HG02970 (cell line): ENCODE results near the gene LRP1.

Source experiments
- ATAC-seq: cut with Tn5 transposase; IDR thresholded peaks from one replicate; pipeline ENCODE4 v1.9.1; 2021; ENCODE audit warnings: mild to moderate bottlenecking, moderate library complexity, moderate number of reproducible peaks; ENCODE audit not compliant: unreplicated experiment, low FRiP score

LRP1 gene

DNA sequence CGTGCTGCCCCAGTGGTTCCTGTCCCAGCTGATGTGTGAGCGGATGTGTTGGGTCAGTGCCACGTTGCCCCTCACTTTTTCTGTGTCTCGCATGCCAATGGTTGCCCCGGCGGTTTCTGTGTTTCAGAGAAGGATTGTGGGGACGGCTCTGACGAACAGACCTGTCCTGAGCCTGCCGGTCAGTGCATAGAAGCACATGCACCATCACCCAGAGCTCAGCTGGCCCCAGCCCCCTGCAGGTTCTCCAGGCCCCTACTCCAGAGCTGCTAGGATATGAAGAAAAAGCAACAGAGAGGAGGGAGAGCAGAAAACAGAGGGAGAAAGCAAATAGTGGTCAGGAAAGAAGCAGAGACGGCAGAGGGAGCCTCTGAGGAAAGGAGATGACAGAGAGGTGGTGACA, 39.8 kb downstream of the LRP1 start:
- no peak for ATAC-seq

DNA sequence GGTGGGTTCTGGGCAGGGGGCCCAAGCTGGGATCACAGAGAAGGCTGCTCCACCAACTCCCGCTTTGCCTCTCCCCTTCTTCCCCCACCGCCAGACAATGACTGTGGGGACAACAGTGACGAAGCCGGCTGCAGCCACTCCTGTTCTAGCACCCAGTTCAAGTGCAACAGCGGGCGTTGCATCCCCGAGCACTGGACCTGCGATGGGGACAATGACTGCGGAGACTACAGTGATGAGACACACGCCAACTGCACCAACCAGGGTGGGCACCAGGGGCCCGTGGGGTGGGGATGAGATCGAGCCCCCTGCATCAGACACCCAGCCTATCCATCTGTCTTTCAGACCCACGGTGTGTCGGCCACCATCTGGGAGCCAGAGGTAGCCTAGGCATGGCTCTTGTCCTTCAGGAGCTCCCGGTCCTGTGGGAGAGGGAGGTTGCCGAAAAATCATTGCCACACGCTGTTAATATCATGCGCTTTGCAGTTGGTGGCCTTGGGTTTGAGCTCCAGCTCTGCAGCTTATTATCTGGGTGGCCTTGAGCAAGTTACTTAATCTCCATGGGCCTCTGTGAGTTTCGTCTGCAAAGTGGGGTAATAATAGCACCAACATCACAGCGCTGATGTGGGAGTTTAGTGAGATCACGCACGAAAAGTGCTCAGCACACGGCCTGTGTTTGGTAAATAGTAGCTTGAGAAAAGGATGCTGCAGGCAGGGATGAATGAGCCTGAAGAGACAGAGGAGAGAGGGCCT, 40.9 kb downstream of the LRP1 start:
- ATAC-seq: no peak

DNA sequence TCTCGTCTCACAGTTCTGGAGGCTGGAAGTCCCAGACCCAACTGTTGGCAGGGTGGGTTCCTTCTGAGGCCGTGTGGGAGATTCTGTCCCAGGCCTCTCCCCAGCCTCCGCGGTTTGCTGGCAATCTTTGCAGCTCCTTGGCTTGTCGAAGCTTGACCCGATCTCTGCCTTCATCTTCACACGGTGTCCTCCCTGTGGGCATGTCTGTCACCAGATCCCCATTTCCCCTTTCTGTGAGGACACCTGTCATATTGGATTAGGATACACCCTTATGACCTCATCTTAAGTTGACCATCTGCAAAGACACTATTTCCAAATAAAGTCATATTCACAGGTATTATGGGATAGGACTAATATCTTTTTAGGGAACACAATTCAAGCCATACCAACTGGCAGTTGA, 41.7 kb downstream of the LRP1 start:
- ATAC-seq: no peak

DNA sequence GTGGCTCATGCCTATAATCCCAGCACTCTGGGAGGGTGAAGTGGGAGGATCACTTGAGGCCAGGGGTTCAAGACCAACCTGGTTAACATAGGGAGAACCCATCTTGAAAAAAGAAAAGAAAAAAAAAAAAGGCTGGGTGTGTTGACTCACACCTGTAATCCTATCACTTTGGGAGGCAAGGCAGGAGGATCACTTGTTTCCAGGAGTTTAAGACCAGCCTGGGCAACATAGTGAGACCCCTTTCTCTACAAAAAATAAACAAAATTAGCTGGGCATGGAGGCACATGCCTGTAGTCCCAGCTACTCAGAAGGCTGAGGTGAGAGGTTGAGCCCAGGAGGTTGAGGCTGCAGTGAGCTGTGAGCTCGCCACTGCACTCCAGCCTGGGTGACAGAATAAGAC, 42.1 kb downstream of the LRP1 start:
- ATAC-seq: no peak

DNA sequence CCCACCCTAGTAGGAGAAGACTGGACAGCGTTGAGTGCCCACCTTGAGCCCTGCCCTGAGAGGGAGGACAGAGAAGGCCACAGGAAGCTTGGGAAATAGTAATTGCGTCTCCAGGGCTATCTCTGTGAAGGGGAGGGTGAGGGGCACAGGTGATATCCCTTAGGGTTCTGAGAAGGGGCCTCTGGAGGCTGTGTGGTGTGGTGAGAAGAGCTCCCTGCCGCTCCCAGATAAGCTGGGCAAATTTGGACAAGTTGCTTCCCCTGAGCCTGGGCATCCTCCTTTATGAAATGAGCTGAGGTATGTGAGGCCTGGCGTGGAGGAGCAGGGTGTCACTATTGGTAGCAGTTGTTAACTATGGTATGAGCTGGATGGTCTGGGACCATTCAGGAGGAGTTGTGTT, 42.6 kb downstream of the LRP1 start:
- ATAC-seq: no peak

DNA sequence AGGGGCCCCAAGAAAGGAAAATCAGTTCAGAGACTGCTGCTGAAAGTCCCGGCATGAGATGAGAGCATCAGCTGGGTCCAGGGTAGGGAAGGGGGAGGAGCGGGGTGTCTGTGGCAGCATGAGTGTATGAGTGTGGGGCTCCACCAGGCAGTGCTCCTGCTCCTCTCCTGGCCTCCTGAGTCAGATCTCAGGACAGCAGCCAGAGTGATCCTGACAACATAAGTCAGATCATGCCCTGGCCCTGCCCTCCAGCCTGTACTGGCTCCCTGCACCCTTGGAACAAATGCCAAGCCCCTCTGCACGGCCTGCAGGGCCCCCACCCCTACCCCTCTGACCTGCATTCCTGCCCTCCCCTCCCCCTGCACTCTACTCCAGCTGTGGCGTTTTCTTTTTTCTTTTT, 43.4 kb downstream of the LRP1 start:
- ATAC-seq: no peak

DNA sequence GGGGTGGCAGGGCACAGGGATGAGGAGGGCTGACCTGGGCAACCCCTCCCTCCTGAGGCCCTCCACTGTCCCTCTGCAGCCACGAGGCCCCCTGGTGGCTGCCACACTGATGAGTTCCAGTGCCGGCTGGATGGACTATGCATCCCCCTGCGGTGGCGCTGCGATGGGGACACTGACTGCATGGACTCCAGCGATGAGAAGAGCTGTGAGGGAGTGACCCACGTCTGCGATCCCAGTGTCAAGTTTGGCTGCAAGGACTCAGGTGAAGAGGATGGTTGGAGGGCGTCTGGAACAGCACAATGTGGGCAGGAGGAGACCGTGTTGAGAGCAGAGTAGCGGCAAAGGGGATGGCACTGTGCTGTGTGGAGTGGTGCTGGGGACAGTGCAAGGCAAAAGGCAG, 44.8 kb downstream of the LRP1 start:
- ATAC-seq: no peak

DNA sequence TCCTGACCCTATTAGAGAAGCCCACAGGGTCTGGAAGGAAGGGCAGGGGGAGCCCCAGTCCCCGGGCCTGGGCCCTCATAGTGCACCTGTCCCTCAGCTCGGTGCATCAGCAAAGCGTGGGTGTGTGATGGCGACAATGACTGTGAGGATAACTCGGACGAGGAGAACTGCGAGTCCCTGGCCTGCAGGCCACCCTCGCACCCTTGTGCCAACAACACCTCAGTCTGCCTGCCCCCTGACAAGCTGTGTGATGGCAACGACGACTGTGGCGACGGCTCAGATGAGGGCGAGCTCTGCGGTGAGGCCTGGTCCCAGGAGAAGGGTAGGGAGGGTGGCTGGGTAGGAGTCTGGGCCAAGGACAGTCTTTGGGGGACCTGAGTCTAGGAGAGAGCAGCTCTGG, 45.4 kb downstream of the LRP1 start:
- ATAC-seq: no peak

DNA sequence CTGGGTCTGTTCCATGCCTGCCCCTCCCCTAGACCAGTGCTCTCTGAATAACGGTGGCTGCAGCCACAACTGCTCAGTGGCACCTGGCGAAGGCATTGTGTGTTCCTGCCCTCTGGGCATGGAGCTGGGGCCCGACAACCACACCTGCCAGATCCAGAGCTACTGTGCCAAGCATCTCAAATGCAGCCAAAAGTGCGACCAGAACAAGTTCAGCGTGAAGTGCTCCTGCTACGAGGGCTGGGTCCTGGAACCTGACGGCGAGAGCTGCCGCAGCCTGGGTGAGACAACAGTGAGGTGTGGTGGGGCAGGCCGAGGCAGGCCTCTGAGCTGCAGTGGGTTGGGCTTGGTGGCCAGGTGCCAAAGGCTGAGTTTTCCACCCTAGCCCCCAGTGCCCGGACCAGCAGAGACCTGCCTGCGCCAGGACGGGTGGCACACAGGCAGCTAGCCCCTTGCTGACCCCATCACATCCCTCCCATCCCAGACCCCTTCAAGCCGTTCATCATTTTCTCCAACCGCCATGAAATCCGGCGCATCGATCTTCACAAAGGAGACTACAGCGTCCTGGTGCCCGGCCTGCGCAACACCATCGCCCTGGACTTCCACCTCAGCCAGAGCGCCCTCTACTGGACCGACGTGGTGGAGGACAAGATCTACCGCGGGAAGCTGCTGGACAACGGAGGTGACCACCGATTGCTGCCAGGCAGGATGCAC, 47.3 kb downstream of the LRP1 start:
- no peak for ATAC-seq

DNA sequence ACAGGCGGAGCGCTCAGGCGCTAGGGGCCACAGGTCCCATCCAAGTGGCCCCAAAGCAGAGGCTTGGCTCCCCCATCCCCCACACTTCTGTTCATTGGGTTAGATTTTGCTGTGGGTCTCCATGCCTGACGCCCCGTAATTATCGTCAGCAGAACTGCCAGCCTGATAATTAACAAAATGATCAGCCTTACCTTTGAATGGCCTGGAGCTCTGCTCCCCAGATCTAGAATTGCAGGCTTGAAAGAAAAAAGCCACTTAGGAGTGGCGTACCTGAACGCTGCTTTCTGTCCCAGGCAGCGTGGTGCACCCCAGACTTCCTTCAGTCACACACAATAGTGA, 47.8 kb downstream of the LRP1 start:
- ATAC-seq: no peak

DNA sequence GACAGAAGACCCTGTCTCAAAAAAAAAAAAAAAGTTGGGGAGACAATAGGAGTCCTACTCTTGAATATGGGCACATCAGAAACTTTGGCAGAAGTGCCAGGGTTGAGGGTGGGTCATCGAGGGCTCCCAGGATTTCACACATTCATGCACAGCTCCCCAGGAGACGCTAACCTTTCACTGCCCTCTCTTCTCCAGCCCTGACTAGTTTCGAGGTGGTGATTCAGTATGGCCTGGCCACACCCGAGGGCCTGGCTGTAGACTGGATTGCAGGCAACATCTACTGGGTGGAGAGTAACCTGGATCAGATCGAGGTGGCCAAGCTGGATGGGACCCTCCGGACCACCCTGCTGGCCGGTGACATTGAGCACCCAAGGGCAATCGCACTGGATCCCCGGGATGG, 48.6 kb downstream of the LRP1 start:
- ATAC-seq: no peak

DNA sequence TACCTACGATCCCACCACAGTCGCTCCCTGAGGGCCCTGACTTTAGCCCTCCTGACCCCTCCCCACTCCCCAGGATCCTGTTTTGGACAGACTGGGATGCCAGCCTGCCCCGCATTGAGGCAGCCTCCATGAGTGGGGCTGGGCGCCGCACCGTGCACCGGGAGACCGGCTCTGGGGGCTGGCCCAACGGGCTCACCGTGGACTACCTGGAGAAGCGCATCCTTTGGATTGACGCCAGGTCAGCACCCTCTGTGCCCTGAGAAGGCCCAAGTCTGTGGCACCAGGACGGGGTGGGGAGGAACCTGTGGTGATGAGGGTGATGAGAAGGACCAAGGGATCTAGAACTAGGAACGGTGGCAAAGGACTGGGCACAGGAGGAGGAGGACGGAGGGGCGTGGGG, 49.1 kb downstream of the LRP1 start:
- no peak for ATAC-seq

DNA sequence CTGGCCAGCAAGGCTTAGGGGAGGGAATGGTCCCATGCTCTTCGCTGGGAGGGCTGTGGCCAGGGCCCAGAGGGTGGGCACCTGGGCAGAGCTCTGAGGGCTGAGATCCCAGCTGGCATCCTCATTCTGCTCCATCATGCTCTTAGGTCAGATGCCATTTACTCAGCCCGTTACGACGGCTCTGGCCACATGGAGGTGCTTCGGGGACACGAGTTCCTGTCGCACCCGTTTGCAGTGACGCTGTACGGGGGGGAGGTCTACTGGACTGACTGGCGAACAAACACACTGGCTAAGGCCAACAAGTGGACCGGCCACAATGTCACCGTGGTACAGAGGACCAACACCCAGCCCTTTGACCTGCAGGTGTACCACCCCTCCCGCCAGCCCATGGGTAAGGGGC, 49.9 kb downstream of the LRP1 start:
- no peak for ATAC-seq

DNA sequence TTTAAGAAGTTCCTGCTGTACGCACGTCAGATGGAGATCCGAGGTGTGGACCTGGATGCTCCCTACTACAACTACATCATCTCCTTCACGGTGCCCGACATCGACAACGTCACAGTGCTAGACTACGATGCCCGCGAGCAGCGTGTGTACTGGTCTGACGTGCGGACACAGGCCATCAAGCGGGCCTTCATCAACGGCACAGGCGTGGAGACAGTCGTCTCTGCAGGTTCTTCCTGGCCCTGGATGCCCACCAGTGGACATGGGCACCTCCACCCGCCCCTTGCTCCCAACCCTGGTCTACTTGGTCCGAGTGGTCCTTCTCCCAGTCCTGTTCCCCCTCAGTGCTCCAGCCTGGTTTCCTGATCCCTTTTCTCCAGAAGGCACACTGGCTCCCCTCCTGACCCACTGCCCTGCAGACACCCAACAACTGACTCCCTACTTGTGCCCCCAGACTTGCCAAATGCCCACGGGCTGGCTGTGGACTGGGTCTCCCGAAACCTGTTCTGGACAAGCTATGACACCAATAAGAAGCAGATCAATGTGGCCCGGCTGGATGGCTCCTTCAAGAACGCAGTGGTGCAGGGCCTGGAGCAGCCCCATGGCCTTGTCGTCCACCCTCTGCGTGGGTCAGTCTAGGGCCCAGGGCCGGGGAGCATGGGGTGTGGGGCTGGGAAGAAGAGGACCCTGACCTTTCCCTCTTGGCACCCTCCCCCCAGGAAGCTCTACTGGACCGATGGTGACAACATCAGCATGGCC, 51.2 kb downstream of the LRP1 start:
- ATAC-seq: no peak

DNA sequence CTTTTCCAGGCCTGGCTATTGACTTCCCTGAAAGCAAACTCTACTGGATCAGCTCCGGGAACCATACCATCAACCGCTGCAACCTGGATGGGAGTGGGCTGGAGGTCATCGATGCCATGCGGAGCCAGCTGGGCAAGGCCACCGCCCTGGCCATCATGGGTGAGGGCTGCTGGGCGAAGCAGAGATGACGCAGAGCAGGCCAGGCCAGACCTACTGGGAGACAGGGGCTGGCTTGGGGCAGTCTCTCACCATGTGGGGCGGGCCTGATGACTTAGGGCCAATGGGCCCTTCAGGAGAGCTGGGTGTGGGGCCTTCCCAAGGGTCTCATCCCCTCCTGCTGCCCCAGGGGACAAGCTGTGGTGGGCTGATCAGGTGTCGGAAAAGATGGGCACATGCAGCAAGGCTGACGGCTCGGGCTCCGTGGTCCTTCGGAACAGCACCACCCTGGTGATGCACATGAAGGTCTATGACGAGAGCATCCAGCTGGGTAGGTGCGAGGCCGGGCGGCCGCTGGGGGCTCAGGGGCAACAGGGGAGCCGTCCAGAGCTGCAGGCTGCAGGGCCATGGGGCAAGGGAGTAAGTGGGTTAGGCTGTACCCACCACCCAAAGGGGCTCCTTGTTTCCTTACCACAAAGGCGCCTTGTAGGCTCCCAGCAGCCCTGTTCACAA, 52.2 kb downstream of the LRP1 start:
- no peak for ATAC-seq

DNA sequence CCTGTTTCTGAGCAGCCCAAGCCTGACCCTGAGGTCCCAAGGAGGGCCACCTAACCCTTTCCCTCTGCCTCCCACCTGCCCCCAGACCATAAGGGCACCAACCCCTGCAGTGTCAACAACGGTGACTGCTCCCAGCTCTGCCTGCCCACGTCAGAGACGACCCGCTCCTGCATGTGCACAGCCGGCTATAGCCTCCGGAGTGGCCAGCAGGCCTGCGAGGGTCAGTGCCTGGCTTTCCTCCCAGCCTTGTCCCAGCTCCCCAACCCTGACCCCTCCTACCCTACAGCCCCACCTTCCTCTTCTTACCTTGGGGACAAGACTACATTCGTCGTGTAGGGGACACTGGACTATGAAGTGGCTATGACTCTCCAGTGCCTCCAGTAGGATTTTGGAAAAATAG, 52.8 kb downstream of the LRP1 start:
- ATAC-seq: no peak

DNA sequence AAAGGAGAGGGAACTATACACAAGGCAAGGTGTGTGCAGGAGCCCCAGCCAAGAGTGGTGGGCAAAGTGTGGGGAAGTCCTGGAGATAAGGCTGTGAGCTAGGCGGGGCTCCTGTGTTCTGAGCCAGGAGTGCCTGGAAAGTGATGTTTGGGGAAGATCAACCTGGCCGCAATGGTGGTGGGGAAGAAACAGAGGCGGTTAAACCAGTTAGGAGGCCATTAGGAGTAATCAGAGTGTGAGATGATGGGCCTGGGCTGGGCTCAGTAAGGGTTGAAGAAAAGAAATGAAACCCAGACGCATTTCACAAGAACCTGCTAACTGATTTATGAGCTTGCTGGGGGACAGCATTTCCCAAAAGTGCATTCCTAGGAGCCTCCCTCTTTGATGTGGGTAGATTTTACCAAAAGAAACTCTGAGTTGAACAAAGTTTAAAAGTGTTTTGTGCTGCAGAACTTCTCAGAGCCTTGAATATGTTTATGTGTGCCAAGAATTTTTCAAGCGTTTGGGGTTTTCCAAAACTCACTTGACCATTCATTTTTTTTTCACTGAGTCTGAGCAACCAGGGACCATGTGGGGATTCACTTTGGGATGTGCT, 53.4 kb downstream of the LRP1 start:
- ATAC-seq: no peak

DNA sequence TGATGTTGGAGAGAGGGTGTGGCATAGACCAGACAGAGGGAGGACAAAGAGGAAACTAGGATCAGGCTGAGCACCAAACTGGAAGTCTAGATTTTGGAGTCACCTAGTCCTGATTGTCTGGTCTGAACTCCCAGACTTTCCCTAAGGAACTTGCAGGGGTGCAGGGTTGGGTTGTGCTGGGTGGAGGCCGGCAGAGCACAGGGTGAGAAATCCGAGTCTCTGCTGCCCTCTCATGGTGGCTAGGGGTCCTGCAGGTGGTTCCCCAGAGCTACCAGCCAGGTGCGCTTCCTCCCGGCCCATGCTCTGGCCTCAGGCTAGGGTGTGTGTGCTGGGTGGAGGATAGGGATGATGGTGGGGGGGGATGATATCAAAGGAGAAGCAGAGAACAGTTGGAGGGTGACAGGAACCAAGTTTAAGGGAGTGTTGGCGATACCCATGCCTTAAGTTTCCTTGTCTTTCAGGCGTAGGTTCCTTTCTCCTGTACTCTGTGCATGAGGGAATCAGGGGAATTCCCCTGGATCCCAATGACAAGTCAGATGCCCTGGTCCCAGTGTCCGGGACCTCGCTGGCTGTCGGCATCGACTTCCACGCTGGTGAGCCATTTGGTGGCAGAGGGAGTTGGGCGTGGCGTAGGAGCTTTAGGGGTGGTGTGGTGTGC, 54.8 kb downstream of the LRP1 start:
- peak; percentile 63 for ATAC-seq

DNA sequence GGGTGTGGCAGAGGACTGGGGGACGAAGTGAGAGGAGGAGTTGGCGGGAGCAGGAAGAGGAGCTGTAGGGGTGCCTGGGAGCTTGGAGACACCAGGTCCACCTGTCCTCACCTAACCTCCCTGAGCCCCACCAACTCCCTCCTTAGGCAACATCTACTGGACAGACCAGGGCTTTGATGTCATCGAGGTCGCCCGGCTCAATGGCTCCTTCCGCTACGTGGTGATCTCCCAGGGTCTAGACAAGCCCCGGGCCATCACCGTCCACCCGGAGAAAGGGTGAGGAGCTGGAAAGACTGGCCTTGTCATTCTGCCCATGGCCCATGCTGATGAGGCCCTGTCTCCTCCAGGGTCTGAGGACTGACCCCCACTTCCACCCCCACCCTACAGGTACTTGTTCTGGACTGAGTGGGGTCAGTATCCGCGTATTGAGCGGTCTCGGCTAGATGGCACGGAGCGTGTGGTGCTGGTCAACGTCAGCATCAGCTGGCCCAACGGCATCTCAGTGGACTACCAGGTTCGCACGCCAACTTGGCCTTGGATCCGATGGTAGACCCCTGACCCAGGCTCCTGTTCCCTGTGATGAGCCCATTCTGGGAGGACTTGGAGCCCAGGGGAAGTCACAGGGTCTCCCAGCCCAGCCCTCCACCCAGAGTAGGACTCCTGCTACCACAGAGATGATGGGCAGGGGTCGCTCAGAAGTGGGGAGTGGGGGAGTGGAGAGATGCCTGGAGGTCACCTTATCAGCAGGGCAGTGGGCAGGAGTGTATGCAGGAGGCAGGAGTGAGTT, 55.8 kb downstream of the LRP1 start:
- no peak for ATAC-seq

DNA sequence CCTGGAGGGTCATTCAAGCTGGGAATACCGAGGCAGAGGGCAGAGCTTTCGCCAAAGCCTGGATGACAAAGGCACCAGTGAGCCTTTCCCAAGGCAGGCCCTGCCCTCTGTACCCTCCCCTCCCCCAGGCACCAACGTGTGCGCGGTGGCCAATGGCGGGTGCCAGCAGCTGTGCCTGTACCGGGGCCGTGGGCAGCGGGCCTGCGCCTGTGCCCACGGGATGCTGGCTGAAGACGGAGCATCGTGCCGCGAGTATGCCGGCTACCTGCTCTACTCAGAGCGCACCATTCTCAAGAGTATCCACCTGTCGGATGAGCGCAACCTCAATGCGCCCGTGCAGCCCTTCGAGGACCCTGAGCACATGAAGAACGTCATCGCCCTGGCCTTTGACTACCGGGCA, 57.1 kb downstream of the LRP1 start:
- no peak for ATAC-seq
